ENCODE data around the gene PVALEF.

PVALEF gene

DNA sequence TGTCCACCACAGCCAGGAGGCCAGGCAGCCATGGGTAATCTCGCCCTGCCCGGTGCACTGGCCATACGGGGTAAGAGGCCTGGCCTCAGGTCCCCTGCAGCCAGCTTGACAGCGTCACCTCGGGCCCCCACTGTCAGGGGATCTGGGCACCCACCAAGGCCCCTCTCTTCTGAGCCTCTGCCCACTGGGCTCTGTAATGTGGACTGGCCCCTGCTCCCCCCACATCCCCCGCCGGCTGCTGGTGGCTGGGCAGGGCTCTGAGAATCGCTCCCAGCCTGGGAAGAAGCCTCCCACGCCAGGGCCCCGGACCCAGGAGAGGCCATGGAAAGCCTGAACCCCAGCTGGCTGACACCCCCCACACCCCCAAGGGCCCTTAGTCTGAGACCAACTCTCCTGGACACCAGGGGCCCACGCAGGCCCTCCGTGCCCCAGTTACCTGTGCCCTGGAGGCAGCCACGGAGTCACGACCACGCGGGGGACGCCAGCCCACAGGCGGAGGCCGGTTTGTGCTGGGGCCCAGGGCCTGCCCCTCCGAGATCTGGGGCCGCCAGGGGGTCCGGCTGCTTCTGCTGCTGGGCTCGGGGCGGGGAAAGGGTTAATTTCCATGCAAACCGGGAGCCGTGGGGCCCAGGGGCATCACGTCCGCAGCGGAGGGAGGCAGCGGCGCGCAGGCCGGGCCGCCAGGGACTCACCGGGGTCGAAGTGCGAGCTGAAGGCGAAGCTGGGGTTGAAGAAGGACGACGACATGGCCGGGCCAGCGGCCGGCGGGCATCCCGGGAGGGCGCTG is at the start of gene PVALEF:
Gene PVALEF, plus strand, starts transcription at position 262 of the 787 bp plus-strand sequence. CDS start 15,720 bp downstream, outside the sequence.
- no peak for DNase-seq

DNA sequence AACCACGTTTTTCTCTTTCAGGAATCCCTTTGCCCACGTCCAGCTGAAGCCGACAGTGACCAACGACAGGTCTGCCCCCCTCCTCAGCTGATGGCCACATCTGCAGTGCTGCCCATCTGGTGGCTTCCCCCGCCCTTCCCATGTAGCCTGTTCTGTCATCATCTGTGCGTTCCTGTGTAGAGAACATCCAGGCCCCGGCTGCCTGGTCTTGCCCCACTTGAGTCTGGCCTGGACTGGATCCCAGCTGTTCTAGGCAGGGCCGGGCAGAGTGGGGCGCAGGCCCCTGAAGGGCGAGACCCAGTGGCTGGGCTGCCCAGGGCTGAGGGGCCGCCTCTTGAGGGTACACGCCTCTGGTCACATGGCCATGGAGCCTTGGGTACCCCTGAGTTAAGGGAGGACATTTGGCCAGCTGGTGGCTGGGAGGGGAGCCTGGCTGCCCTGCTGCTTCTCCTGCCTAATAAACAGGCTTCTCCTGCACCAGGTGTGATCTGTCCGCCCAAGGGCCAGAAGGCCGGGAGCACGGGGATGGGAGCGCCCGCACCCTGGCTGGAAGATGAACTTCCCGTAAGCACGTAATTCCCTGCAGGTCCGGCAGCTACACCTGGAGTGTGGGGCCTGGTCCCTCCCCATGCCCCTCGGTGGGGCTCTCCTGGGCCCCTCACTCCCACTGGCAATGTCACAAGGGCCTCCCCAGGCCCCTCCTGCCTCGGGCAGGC is 49.4 kb upstream of the PVALEF start:
- DNase-seq: no peak

DNA sequence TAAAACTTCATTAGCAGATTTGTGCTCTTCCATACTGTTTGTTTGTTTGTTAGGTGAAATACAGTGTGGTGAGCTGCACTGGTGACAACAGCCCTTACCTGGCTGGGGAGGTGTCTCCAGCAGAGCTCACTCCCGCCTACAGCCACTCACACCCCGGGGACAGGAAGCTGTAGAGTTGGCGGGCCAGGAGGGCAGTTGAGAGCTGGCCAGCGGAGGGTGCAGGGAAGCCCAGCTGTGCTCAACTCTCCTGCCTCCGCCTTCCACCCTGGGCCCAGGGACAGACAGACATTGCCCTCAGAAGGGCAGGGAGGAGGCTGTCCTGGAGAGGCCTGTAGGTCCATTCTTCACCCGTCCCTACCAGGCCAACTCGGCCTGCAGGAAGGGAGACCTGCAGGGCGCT is 48.6 kb upstream of the PVALEF start:
- DNase-seq: no peak

DNA sequence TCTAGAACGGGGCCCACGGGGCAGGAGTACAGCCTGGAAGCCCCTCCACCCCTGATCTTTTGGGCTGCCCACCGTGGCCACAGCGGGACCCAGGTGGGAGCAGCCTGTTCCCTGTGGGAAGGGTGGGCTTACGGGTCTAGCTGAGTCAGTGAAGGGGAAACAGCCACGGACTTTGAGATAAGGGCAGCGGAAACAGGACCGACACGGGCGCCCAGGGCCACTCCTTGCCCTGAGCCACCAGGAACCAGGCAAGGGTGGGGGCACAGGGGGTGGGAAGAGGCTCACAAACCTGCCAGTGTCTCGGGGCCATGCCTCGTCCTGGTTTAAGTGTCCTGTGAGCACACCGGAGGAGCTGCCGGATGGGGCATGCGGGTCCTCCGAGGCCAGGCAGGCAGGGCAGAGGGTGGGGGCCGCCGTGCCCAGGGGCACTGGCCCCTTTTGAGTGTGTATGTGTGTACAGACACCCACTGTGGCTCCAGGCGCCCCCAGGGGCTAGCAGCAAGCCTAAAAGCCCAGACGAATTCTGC is 47.6 kb upstream of the PVALEF start:
- no peak for DNase-seq

DNA sequence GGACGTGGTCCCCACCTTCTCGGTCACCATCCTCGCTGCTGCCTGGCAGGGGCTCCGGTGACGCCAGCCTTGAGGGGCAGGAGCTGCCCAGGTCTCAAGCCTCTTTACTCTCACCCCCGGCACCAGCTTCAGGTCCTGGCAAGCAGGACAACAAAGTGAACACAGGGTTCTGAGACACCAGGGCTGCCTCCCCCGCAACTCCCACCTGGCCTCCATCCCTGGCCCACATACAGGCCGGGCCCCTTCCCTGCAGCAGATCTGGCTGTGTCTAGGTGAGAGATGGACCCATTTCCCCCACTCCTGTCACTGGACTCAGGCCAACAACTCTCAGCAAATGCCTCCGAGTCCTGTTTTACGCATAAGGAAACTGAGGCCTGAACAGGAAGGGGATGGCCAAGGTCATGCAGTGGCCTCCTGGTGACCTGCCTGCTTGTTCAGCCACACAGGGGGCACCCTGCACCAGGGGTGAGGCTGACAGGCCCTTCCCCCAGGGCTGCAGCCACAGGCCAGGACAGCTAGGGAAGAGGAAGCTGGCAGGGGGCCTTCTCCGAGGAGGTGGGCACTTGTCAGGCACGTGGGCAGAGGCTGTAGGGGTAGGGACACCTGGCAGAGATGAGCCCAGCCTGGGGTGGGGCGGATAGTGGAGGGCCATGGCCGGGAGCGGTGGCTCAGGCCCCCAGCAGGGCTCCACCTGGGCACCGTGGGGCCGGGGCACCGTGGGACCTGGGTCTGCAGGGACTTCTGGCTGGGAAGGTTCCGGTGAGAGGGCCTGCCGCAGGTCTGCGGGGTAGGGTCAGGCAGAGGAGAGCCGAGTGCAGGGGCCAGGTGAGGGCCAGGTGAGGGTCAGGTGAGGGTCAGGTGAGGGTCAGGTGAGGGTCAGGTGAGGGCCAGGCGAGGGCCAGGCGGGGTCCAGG is 46.7 kb upstream of the PVALEF start:
- DNase-seq: no peak

DNA sequence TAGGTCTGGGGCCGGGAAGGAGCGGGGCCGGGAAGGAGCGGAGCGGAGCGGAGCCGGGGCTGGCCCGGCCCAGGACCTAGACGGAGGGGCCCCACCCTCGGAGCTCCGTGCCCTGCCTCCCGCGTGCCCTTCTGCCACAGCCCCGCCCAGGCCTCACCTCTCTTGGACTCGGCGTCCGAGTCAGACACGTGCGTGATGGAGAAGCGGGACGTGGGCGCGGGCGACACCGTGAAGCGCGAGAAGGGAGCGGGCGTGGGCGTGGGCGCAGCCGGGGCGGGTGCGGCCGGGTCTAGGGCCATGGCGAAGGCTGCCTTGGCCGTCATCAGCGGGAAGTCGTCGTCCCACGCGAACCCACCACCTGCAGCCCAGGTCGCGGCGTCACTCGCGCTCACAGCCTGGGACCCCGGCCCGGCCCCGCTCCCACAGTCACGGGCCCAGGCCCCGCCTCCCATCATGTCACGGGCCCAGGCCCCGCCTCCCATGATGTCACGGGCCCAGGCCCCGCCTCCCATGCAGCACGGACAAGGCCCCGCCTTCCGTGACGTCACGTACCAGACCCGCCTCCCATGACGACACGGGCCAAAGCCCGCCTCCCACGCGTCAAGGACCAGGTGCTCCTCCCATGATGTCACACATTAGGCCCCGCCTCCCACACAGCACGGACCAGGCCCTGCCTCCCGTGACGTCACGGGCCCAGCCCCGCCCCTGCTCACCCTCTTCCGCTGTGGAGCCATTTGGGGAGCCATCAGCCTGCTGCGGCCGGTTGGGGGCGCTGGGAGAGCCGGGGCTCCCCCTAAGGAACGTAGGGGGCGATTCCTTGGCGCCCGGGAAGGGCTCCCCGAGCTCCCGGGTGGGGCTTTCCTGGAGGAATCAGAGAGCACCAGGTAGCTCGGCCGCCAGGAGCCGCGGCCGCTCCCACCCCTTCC is 45.8 kb upstream of the PVALEF start:
- peak; percentile 92 for DNase-seq

DNA sequence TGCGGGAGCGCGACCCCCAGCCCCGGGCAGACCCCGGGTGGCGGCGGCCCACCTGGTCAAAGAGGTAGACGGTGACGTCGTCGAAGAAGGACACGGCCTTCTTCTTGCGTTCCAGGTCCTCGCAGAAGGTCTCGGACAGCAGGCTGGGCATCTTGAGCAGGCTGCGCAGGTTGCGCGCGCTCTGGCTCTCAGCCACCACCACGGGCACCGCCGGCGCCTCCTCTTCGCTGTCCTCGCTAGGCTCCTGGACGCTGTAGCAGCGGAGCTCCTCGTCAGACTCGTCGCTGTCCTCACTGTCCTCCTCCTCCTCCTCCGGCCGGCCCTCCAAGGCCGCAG is 45.2 kb upstream of the PVALEF start:
- DNase-seq: no peak

DNA sequence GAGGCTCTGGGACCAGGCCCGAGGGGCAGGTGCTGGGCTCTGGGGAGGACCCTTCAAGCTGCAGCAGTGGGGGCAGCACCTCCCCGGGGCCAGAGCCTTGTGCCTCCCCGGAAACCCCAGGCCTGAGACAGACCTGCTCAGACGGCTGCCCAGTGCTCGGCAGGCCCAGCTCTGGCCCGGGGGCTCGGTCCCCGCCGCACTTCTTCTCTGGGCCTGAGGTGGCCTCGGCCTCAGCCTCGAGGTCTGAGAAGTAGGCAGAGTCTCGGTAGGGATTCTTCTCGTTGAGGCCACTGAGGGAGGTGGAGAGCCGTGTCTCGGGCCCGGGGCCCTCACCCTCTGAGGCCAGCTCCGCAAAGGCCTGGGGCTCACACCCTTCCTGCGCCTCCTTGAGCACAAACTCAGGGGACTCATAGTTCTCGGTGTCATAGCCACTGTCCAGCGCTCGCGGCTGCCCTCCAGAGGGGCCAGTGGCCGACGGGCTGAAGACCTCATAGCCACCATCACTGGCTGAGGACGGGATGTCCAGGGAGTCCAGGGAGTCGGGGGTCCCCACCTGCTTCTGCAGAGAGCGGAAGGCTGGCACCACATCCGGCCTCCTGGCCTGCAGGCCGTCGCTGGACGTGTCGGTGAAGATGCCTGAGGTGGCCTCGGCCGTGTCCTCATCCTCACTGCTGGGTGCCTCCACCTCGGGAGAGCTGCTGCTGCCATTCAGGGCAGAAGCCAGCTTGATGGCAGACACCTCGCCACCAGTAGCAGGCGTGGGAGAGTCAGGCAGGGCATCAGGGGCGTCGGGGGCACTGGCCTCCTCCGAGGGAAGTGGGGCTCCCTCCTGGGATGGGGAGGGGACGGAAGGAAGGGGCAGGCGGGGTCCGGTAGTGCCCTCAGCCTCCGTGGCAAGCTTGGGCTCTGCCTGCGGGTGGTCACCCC is 44.3 kb upstream of the PVALEF start:
- no peak for DNase-seq

DNA sequence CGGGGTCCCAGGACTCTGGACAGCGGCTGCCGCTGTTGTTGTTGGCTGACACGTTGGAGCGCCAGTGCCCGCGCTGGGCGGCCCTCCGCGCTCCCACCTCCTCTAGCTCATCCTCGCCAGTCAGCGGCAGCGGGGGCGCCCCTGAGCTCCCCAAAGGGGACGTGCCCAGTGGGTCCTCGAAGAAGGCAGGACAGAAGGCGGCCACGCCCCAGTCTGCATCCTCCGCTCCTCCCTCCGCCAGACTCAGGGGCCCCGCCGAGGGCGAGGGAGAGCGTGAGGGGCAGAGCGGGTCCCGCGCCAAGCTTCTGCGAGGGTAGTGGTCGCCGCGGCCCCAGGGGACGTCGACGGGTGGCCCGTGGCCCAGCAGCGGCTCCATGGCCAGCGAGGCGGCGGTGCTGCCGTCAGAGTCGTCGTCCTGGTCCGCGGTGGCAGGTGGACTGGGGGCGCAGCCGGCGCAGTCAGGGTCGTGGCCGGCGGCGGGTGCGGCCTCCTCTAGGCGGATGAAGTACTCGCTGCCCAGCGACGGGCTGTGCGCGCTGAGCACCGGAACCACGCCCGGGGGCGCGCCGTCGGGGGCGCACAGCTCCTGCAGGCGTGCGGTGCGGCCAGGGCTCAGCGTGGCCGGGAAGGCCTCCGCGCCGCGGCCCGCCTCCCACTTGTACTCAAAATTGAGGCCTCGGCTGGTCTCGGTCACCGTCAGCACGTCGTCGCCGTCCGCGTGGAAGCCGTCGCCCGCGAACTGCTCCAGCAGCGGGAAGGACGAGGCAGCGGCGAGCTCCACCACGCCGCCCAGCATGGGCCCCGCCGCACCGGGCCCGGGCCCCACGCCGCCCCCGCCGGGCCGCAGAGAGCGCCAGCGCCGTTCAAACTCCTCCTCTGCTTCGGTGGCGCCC is 43.2 kb upstream of the PVALEF start:
- no peak for DNase-seq

DNA sequence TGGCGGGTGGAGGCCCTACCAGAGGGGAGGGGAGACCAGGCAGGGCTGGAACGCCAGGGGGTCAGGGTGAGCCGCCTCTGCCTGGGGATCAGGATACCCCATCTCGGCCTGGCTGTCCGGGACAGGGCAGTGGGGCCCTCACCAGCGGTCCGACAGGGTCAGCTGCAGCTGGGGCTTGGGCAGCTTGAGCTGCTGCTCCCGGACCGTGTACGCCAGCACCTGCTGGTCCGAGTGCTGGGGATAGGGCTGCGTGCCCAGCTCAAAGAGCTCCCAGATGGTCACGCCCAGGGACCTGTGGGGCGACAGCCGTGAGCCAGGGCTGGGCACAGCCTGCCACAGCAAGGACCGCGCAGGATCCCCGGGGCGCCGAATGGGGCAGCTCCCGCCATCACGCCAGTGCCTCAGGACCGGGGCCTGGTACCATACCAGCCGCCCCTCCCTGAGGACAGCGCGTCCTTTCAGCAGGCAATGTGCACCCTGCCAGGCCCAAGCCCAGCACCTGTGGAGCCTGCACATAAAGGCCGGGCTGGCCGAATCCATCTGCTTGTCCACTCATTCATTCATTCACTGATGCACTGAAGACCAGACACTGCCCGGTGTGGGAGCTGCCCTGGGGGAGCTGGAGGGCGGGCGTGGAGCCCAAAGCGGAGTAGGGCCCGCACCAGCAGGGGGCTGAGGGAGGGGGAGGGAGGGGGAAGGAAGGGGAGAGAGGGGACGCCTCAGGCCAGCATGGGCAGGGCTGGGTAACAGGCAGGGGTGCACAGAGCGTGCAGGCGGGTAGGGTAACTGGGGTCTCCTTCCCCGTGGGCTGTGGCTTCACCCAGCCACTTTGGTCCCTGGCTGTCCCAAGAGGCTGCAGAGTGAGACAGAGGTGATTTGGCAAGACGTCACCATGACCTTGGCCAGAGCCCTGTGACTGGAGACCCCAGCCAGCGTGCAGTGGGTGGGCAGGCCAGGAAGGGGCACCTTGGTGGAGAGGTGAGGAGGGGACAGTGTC is 42.0 kb upstream of the PVALEF start:
- DNase-seq: no peak

DNA sequence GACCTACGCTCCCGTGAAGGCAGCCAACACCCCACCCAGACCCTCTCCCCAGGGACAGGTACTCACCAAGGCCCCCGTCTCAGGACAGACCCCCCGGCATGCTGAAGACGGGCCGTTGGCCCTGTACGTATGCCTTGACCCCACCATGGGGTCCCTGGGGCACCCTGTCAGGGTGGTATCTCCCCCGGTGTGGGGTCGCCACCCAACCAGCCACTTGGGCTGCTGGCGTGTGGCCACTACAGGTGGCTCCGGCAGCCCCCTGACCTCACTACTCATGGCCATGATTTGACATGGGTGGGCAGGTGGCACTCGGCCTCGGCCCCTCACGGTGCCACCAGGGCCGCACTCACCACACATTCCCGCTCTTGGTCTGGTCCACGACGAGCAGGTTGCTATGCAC is 40.9 kb upstream of the PVALEF start:
- DNase-seq: no peak

DNA sequence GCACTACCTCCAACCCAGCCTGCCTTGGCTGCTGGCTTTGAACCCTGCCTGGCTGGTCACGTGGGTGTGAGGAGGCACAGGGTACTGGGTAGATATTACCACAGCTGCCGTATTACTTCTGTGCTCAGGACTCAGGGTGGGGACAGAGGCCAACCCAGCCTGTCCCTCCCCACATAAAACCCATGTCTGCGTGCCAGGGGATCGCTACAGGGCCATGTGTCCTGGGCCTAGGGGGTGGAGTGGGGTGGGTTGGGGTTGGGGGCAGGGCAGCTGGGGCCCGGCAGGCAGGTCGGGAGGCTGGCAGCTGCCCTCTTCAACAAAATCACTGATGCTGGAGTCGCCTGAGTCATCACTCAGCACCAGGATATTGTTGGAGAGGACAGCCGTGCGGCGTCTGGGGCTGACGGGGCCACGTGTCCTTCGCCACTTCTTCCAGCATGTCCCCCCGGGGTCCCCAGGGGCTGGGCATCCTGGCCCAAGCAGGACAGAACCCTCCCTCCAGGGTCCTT is 39.7 kb upstream of the PVALEF start:
- no peak for DNase-seq

DNA sequence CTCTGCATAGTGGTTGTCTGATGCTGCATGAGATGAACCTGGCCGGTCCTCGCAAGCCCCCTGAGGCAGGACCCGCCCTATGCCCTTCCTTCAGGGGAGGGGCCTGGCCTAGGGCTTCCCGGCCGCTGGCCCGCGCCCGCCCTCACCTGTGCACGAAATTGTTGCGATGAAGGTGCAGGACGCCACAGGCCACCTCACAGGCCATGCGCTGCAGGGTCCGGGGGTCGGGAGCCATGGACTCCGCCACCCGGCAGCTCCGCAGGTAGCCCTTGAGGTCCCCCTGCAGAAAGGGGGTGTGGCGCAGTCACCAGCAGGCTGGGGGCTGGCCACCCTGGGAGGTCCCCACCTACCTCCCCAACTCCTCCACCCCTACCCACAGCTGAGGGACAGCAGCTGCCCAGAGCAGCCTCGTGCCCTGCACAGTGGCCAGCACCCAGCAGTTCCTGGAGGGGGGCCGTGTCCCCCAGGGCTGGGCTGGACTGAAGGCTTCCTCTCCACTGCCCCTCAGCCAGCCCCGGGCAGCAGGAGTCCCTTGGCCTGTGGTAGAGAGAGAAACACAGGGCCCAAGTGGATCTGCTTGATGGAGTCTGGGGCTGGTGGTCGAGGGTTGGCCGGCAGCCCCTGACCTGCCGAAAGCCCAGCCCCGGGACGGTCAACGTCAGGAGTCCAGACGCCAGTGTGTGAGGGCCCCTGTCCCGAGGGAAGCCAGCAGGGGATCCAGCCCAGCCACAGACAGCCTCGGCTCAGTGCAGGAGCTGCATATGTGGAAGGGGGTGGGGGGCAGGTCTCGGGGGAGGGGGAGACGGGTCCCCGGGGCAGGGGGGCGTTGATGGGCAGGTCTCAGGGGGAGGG is 38.8 kb upstream of the PVALEF start:
- no peak for DNase-seq

DNA sequence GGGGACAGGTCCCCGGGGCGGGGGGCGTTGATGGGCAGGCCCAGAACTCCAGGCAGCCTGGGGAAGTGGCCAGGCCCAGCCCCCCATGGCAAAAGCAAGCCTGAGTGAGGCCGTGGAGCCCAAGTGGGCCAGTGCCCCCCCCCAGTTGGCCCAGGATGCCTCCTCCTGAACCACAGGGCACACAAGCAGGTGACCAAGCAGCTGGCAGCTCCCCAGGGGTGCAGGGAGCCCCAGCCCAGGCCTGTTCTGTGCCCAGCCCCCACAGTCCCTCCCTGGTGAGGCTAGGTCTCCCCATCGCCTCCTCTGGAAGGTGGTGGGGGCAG is 38.2 kb upstream of the PVALEF start:
- no peak for DNase-seq

DNA sequence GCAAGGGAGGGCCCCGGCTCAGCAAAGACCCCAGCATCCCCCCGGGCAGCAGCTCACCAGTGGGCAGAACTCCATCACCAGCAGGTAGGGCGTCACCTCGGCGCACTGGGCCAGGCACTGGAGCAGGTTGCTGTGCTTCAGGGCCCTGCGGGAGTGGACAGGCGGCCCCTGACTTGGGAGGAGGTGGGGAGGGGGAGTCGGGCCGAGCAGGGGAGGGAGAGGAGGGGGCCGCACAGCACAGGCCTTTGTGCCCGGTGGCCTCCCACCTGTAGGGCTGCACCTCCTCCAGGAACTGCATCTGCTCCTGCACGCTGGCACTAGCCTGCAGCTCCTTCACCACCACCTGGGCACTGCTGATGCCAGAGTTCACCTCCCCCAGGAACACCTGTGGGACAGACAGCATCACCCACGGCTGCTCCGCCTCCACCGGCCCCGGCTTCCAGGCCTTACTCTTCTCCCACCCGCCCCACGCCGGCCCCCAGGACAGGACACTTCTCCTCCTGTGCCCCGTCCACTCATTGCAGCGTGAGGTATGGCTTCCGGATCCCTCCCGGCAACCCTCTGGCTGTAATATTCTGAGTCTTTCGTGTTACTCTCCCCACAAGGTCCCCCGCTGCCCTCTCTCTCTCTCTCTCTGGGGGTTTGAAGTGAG is 37.7 kb upstream of the PVALEF start:
- no peak for DNase-seq

DNA sequence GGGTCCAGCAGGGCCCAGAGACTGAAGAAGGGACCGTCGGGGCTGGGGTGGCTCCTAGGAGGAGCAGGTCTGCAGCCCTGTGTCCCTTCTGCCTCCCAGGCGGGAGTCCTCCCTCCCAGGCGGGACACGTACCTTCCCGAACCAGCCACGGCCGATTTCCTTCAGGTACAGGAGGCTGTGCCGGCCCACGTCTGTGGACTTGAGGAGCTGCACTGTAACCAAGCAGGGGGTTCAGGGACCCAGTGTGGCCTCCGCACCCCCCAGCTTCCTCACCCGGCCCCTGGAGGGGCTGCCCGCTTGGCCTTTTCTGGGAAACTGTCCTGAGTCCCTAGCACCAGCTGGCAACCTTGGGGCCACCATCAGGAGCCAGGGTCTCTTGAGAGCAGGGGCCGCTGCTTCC is 37.0 kb upstream of the PVALEF start:
- DNase-seq: no peak

DNA sequence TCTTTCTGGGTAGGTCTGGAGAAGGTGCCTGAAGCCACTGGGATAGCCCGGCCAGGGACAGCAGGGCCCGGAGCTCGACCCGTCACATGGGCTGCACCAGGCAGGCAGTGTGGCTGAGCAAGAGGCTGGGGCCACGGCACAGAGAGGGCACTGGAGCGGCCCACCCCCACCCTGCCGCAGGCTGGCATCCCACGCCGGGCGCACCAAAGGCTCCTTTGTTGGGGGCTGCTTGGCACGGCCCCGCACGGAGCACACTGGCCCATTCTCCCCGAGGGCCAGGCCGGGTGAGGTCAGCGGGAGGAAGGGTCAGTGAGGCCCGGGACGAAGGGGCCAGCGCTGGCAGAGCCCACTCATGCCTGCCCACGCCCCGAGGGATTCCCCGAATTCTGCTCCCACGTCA is 36.5 kb upstream of the PVALEF start:
- DNase-seq: no peak
